Hematopoietic multipotent progenitor cell treated with erythropoietin and hydrocortisone succinate and interleukin-3 and kit ligand, for 6 days (in vitro differentiated cells): Measurements from ENCODE around the gene MPC1.

Experiments used
- DNase-seq: peaks from one replicate; pipeline ENCODE4 v3.0.0-alpha.2; 2015

MPC1 gene

GRCh38 chr6:166343150-166343487 lies 39.6 kb downstream of the MPC1 start:
- DNase-seq, result peak; percentile 69

GRCh38 chr6:166342349-166343149 lies 40.2 kb downstream of the MPC1 start, which contains the start of gene SFT2D1:
SFT2D1 (minus strand) TSS chr6:166342545; CDS start chr6:166342481, 64 bp downstream.
- peak; percentile 94 for DNase-seq

- peak; percentile 40 for DNase-seq
These were observed 40.8 kb downstream of the MPC1 start for GRCh38 chr6:166341977-166342348.

- DNase-seq, result peak; percentile 61
These were observed 41.3 kb downstream of the MPC1 start for GRCh38 chr6:166341464-166341863.

GRCh38 chr6:166338854-166339253 lies 43.9 kb downstream of the MPC1 start:
- DNase-seq, result no peak

DNA sequence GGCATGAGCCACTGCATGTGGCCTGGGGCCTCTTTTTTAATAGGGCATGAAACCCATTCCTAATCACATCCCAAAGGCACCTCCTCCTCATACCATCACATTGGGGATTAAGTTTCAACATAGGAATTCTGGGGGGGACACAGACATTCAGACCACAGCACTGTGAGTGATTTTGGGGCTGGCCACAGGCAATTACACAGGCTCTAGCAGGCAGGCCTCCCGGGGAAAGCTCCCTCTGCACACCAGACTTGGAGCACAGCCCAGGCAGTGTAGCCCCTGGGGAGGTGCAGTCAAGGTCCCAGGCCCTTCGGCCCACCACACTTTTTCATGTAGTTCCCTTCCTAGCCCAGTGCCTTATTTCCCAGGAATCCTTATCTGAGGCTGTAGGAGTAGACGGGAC lies 45.9 kb downstream of the MPC1 start:
- no peak for DNase-seq

- DNase-seq, result no peak
These were observed 47.1 kb downstream of the MPC1 start for GRCh38 chr6:166335378-166336302.

- no peak for DNase-seq
These were observed 47.9 kb downstream of the MPC1 start for GRCh38 chr6:166334878-166335277.

- DNase-seq, result peak; percentile 56
These were observed 49.4 kb downstream of the MPC1 start for GRCh38 chr6:166333172-166333995.

GRCh38 chr6:166331503-166332415 lies 51.0 kb downstream of the MPC1 start:
- DNase-seq, result no peak

DNA sequence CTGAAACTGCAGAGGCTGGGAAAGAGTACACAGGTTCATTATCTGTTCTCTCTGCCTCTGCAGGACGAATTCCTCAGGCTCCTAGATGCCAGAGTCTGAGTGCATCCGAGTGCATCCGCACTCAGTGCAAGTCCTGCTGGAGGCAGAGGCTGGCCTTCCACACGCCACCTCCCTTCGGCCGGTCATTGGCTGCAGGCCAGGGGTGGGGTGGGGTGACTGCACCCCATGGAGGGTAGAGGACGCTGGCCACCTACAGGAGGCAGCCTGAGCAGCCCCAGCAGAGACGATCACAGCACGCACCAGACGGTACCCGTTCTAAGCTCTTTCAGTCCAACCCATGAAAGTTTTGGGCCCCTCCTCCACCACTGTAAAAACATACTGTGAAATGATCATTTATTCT lies 52.1 kb downstream of the MPC1 start:
- DNase-seq, result peak; percentile 27

GRCh38 chr6:166325383-166326042 lies 57.2 kb downstream of the MPC1 start:
- DNase-seq, result no peak

- DNase-seq, result no peak
These were observed 59.3 kb downstream of the MPC1 start for GRCh38 chr6:166323395-166323794.

GRCh38 chr6:166318649-166319600 lies 63.8 kb downstream of the MPC1 start:
- peak; percentile 46 for DNase-seq

DNA sequence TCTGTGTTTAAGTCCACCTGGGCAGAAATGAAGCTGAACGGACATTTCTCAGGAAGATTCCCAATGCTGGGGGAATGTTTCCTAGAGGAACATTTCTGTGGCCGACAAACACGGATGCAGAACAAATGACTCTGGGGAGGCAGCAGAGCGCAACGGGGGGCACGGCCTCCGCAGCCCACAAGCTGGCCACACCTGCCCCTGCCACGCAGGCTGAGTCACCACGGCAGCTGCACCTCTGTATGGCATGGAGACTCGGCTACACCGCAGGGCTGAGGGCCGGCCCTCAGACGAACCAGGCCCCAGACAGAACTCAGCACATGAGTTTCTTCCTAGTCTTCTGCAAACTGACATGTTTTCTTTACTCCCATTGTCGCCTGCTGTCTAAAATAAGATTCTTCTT lies 64.5 kb downstream of the MPC1 start:
- no peak for DNase-seq

- DNase-seq, result no peak
These were observed 65.2 kb downstream of the MPC1 start for GRCh38 chr6:166317261-166318212.

GRCh38 chr6:166315436-166315835 lies 67.3 kb downstream of the MPC1 start:
- DNase-seq, result no peak
